SHP77 (cell line): ENCODE results near the gene ITGB3.

Experiments
- DNase-seq, 2 experiments: peaks; one replicate each; lab custom pipeline; 2025; lab: John Stamatoyannopoulos, UW

The ITGB3 gene

GRCh38 chr17:47299239-47299910 lies 45.7 kb downstream of the ITGB3 start:
- DNase-seq = no peak

- no peak for DNase-seq
These were observed 47.1 kb downstream of the ITGB3 start for GRCh38 chr17:47300718-47301117.

GRCh38 chr17:47301161-47301560 lies 47.5 kb downstream of the ITGB3 start:
- no peak for DNase-seq

GRCh38 chr17:47301831-47302230 lies 48.2 kb downstream of the ITGB3 start:
- DNase-seq = no peak

- no peak for DNase-seq
These were observed 50.6 kb downstream of the ITGB3 start for GRCh38 chr17:47304186-47304585.

GRCh38 chr17:47305302-47305923 lies 51.8 kb downstream of the ITGB3 start:
- no peak for DNase-seq

GRCh38 chr17:47310186-47310733 lies 56.6 kb downstream of the ITGB3 start:
- DNase-seq = no peak

GRCh38 chr17:47311420-47311819 lies 57.8 kb downstream of the ITGB3 start:
- DNase-seq = no peak

GRCh38 chr17:47315451-47316266 lies 62.0 kb downstream of the ITGB3 start:
- peak; percentile 60 to 62 for DNase-seq

GRCh38 chr17:47316311-47316710 lies 62.7 kb downstream of the ITGB3 start:
- no peak for DNase-seq

GRCh38 chr17:47317119-47317518 lies 63.5 kb downstream of the ITGB3 start:
- no peak for DNase-seq

- DNase-seq = no peak
These were observed 64.7 kb downstream of the ITGB3 start for GRCh38 chr17:47318197-47318918.

GRCh38 chr17:47320879-47321502 lies 67.4 kb downstream of the ITGB3 start:
- DNase-seq = no peak

- DNase-seq = peak in 1 of 2 experiments; percentile 64
These were observed 70.0 kb downstream of the ITGB3 start, which contains the start of gene EFCAB13 for GRCh38 chr17:47323382-47324223. Gene EFCAB13 (plus strand): TSS chr17:47323955. CDS start chr17:47328354, 4,399 bp downstream.

- no peak for DNase-seq
These were observed 70.8 kb downstream of the ITGB3 start for GRCh38 chr17:47324224-47325020.

GRCh38 chr17:47325176-47325575 lies 71.5 kb downstream of the ITGB3 start:
- DNase-seq = no peak

GRCh38 chr17:47330548-47330947 lies 76.9 kb downstream of the ITGB3 start:
- DNase-seq = no peak

- DNase-seq = no peak
These were observed 78.7 kb downstream of the ITGB3 start for GRCh38 chr17:47332287-47332686.

- no peak for DNase-seq
These were observed 81.7 kb downstream of the ITGB3 start for GRCh38 chr17:47335101-47335936.
